Liver (tissue), 9 donors: Measurements from ENCODE around the gene MRPL24. TPM values are rescaled to one million over a fixed set of nuclear protein-coding genes. Genes with fewer than 3 reads are reported as not detected.

Experiments used
- DNase-seq: peaks from one replicate; pipeline ENCODE4 v3.0.0-alpha.2; 2017; ENCODE audit warnings: low spot score
- H3K27ac ChIP-seq, 2 donors: one replicate each; pipeline ENCODE4 v1.7.0; 2013; ENCODE audit warnings: inconsistent platforms in 2 of 2, low read length in 2 of 2, control low read depth in 1 of 2, low read depth in 1 of 2, mild to moderate bottlenecking in 1 of 2
- H3K27me3 ChIP-seq, 4 donors: one replicate each; pipeline versions ENCODE4 v1.6.1 to v1.7.0; 2013; ENCODE audit warnings: low read length in 3 of 4, inconsistent platforms in 1 of 4, mild to moderate bottlenecking in 1 of 4, moderate library complexity in 1 of 4; ENCODE audit not compliant: control insufficient read depth in 4 of 4, insufficient read depth in 4 of 4
- H3K36me3 ChIP-seq, 4 donors: one replicate each; pipeline versions ENCODE4 v1.6.1 to v1.7.0; 2013; ENCODE audit warnings: low read length in 3 of 4, mild to moderate bottlenecking in 3 of 4, low read depth in 1 of 4, moderate library complexity in 1 of 4; ENCODE audit not compliant: control insufficient read depth in 4 of 4, insufficient read depth in 3 of 4
- H3K4me1 ChIP-seq, 4 donors: one replicate each; pipeline versions ENCODE4 v1.6.1 to v1.7.0; 2013; ENCODE audit warnings: low read length in 3 of 4, mild to moderate bottlenecking in 3 of 4, moderate library complexity in 1 of 4; ENCODE audit not compliant: control insufficient read depth in 4 of 4, insufficient read depth in 4 of 4
- H3K4me3 ChIP-seq, 3 donors: one replicate each; pipeline versions ENCODE4 v1.6.1 to v1.7.0; 2013; ENCODE audit warnings: low read length in 3 of 3, control low read depth in 1 of 3, low read depth in 1 of 3, mild to moderate bottlenecking in 1 of 3
- H3K9ac ChIP-seq, 2 donors: one replicate each; pipeline ENCODE4 v1.7.0; 2013; ENCODE audit warnings: low read length in 2 of 2, mild to moderate bottlenecking in 2 of 2, moderate library complexity in 2 of 2, control low read depth in 1 of 2, low read depth in 1 of 2
- H3K9me3 ChIP-seq, 4 donors: one replicate each; pipeline versions ENCODE4 v1.6.1 to v1.7.0; 2013; ENCODE audit warnings: low read length in 3 of 4; ENCODE audit not compliant: control insufficient read depth in 4 of 4
- CTCF ChIP-seq: fragments of 150-350 bp; IDR thresholded peaks from 2 replicates; pipeline ENCODE4 v1.5.1; 2017; ENCODE audit warnings: improper control_type of control experiment, low read depth, low read length; ENCODE audit not compliant: missing input control
- EGR1 ChIP-seq, 2 donors: IDR thresholded peaks; 2 replicates each; pipeline ENCODE4 v1.6.1; 2016 to 2018; ENCODE audit warnings: antibody characterized with exemption in 2 of 2, low read depth in 2 of 2
- FOXA1 ChIP-seq: IDR thresholded peaks from 2 replicates; pipeline ENCODE4 v1.6.1; 2016; ENCODE audit warnings: antibody characterized with exemption
- FOXA2 ChIP-seq: IDR thresholded peaks from 2 replicates; pipeline ENCODE4 v1.6.1; 2016; ENCODE audit warnings: antibody characterized with exemption
- GABPA ChIP-seq, 2 donors: IDR thresholded peaks in 1 of 2; conservative IDR thresholded peaks in 1 of 2; 2 replicates each; pipeline ENCODE4 v1.6.1; 2016; ENCODE audit warnings: antibody characterized with exemption in 2 of 2, mild to moderate bottlenecking in 1 of 2, moderate library complexity in 1 of 2
- HNF4A ChIP-seq, 2 donors: conservative IDR thresholded peaks; 2 replicates each; pipeline ENCODE4 v1.6.1; 2016; ENCODE audit warnings: antibody characterized with exemption in 2 of 2, mild to moderate bottlenecking in 2 of 2
- HNF4G ChIP-seq: IDR thresholded peaks from 2 replicates; pipeline ENCODE4 v1.6.1; 2016; ENCODE audit warnings: antibody characterized with exemption
- JUND ChIP-seq, 2 donors: IDR thresholded peaks; 2 replicates each; pipeline ENCODE4 v1.6.1; 2016; ENCODE audit warnings: antibody characterized with exemption in 2 of 2
- NR2F2 ChIP-seq: IDR thresholded peaks from 2 replicates; pipeline ENCODE4 v1.6.1; 2016; ENCODE audit warnings: antibody characterized with exemption
- RAD21 ChIP-seq, 2 donors: IDR thresholded peaks; 2 replicates each; pipeline ENCODE4 v1.6.1; 2016; ENCODE audit warnings: antibody characterized with exemption in 2 of 2, mild to moderate bottlenecking in 2 of 2
- SP1 ChIP-seq: IDR thresholded peaks from 2 replicates; pipeline ENCODE4 v1.6.1; 2018; ENCODE audit warnings: antibody characterized with exemption, mild to moderate bottlenecking
- TAF1 ChIP-seq: conservative IDR thresholded peaks from 2 replicates; pipeline ENCODE4 v1.6.1; 2016; ENCODE audit warnings: antibody characterized with exemption, mild to moderate bottlenecking
- YY1 ChIP-seq: IDR thresholded peaks from 2 replicates; pipeline ENCODE4 v1.6.1; 2016; ENCODE audit warnings: antibody characterized with exemption, mild to moderate bottlenecking
- WGBS: extraction: QIAGEN DNeasy Blood & Tissue Kit; methylation state at CpG from one replicate; pipeline ENCODE4 v1.1.7; 2013; 5-methylcytosine and 5-hydroxymethylcytosine counted together
- polyA plus RNA-seq, 2 donors: library from polyadenylated mRNA; stranded (reverse) in 1 of 2; unstranded in 1 of 2; fragments of 200-250 nt in 1 of 2; fragments of >200 nt in 1 of 2; fragmentation: Nextera tagmentation in 1 of 2; extraction: Ambion mirVana in 1 of 2; gene quantifications; one replicate each; pipeline versions ENCODE4 v1.2.1 to v1.2.3, GENCODE V29; 2013 to 2015
- total RNA-seq, 2 donors: library from RNA; depleted of rRNA; stranded (reverse); fragments of >200 nt; gene quantifications; one replicate each; pipeline ENCODE4 v1.2.3, GENCODE V29; 2014
- TF ChIP-seq, protein P1 (sequence below): IDR thresholded peaks from 2 replicates; pipeline ENCODE4 v1.6.1; 2016; ENCODE audit warnings: antibody characterized with exemption
- TF ChIP-seq, protein P2 (sequence below): IDR thresholded peaks from 2 replicates; pipeline ENCODE4 v1.6.1; 2016; ENCODE audit warnings: antibody characterized with exemption
- TF ChIP-seq, protein P3 (sequence below): IDR thresholded peaks from 2 replicates; pipeline ENCODE4 v1.6.1; 2016; ENCODE audit warnings: antibody characterized with exemption, mild to moderate bottlenecking
- donor health status: healthy.
- donor health status: healthy.
- donor health status: healthy.
- donor health status: healthy.
- donor health status: healthy.

The MRPL24 gene
- total and polyA plus RNA-seq, 4 donors: 26.2 to 123 (median 61.1) TPM

GRCh38 chr1:156789621-156790318 is 48.9 kb upstream of the MRPL24 start:
- H3K4me3 ChIP-seq: no peak overlapping the region
- H3K27me3 ChIP-seq: no peaks in the 10 kb centered on the region
- no peaks in the 10 kb centered on the region for H3K4me1 ChIP-seq
- no peaks in the 10 kb centered on the region for H3K9me3 ChIP-seq
- TF ChIP-seq, protein P1, sequence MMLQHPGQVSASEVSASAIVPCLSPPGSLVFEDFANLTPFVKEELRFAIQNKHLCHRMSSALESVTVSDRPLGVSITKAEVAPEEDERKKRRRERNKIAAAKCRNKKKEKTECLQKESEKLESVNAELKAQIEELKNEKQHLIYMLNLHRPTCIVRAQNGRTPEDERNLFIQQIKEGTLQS: no peak
- TF ChIP-seq, protein P2, sequence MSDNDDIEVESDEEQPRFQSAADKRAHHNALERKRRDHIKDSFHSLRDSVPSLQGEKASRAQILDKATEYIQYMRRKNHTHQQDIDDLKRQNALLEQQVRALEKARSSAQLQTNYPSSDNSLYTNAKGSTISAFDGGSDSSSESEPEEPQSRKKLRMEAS: no peak
- no peak for TF ChIP-seq CTCF
- 84% methylated on average over 4 of the region's 4 CpGs for WGBS
- H3K9ac ChIP-seq: no peak overlapping the region
- peaks cover 13 to 62% (median 42%) of the 10 kb centered on the region in 4 donors for H3K36me3 ChIP-seq
- no peak overlapping the region for H3K27ac ChIP-seq
- no peak for DNase-seq

DNA sequence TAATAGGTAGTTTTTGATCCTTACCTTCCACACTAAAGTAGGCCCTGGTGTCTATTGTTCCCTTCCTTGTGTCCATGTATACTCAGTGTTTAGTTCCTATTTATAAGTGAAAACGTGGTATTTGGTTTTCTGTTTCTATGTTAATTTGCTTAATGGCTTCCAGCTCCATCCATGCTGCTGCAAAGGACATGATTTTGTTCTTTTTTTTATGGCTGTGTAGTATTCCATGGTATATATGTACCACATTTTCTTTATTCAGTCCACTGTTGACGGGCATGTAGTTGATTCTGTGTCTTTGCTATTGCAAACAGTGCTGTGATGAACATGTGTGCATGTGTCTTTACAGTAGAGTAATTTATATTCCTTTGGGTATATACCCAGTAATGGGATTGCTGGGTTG is 47.2 kb upstream of the MRPL24 start:
- no peak for DNase-seq
- Histone ChIP-seq H3K9me3 (no peaks in the 10 kb centered on the region), H3K4me3 (no peak overlapping the region), H3K4me1 (no peaks in the 10 kb centered on the region), H3K36me3 (peaks cover 13 to 56% (median 41%) of the 10 kb centered on the region in 4 donors), H3K9ac (no peak overlapping the region), H3K27me3 (no peaks in the 10 kb centered on the region), H3K27ac (no peak overlapping the region)
- WGBS: 94% methylated on average over 2 of the region's 2 CpGs
- TF ChIP-seq, protein P3, sequence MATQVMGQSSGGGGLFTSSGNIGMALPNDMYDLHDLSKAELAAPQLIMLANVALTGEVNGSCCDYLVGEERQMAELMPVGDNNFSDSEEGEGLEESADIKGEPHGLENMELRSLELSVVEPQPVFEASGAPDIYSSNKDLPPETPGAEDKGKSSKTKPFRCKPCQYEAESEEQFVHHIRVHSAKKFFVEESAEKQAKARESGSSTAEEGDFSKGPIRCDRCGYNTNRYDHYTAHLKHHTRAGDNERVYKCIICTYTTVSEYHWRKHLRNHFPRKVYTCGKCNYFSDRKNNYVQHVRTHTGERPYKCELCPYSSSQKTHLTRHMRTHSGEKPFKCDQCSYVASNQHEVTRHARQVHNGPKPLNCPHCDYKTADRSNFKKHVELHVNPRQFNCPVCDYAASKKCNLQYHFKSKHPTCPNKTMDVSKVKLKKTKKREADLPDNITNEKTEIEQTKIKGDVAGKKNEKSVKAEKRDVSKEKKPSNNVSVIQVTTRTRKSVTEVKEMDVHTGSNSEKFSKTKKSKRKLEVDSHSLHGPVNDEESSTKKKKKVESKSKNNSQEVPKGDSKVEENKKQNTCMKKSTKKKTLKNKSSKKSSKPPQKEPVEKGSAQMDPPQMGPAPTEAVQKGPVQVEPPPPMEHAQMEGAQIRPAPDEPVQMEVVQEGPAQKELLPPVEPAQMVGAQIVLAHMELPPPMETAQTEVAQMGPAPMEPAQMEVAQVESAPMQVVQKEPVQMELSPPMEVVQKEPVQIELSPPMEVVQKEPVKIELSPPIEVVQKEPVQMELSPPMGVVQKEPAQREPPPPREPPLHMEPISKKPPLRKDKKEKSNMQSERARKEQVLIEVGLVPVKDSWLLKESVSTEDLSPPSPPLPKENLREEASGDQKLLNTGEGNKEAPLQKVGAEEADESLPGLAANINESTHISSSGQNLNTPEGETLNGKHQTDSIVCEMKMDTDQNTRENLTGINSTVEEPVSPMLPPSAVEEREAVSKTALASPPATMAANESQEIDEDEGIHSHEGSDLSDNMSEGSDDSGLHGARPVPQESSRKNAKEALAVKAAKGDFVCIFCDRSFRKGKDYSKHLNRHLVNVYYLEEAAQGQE: no peak
- TF ChIP-seq YY1: no peak
- no peak for TF ChIP-seq FOXA2
- TF ChIP-seq SP1: no peak
- TF ChIP-seq EGR1 (IDR thresholded peaks at IDR 0.05; ENCODE audit: low read depth in 2 of 2): no peak
- no peak for TF ChIP-seq JUND (IDR thresholded peaks at IDR 0.05)
- TF ChIP-seq HNF4A (conservative IDR thresholded peaks at IDR 0.05): no peak
- no peak for TF ChIP-seq CTCF
- no peak for TF ChIP-seq FOXA1
- TF ChIP-seq TAF1: no peak
- TF ChIP-seq, protein P1: no peak
- no peak for TF ChIP-seq NR2F2
- no peak for TF ChIP-seq RAD21 (IDR thresholded peaks at IDR 0.05)
- TF ChIP-seq, protein P2: no peak
- TF ChIP-seq HNF4G: no peak
- TF ChIP-seq GABPA (IDR thresholded peaks at IDR 0.05 in 1 of 2, conservative IDR thresholded peaks at IDR 0.05 in 1 of 2): no peak
